H1 (cell line): ENCODE measurements around the gene PGA5. TPM values are rescaled to one million over a fixed set of nuclear protein-coding genes. Genes with fewer than 3 reads are reported as not detected.

ENCODE experiments used
- CBX8 ChIP-seq: fragments of 300-800, 300-1000 bp; sonication (generic); IDR thresholded peaks from 2 replicates; pipeline ENCODE4 v1.7.1; 2016; ENCODE audit warnings: low read depth, low read length, borderline replicate concordance
- CHD7 ChIP-seq: fragments of 300-600 bp; sonication (generic); IDR thresholded peaks from 2 replicates; pipeline ENCODE4 v1.7.1; 2012; ENCODE audit warnings: low read length, moderate library complexity, mild to moderate bottlenecking, inconsistent platforms; ENCODE audit not compliant: insufficient replicate concordance
- EZH2 ChIP-seq: fragments of 200-600 bp; sonication (generic); IDR thresholded peaks from 2 replicates; pipeline ENCODE4 v1.7.1; 2012; ENCODE audit warnings: low read depth, mild to moderate bottlenecking, moderate library complexity, low read length, inconsistent platforms; ENCODE audit not compliant: severe bottlenecking
- KDM5A ChIP-seq: fragments of 200-600 bp; IDR thresholded peaks from 2 replicates; pipeline ENCODE4 v1.7.1; 2012; ENCODE audit warnings: mild to moderate bottlenecking, low read length, inconsistent platforms, mixed read lengths
- RNF2 ChIP-seq: fragments of 200-900, 300-1000 bp; sonication (generic); IDR thresholded peaks from 2 replicates; pipeline ENCODE4 v1.7.1; 2016; ENCODE audit warnings: borderline replicate concordance, low read depth, mild to moderate bottlenecking, antibody characterized with exemption, low read length; ENCODE audit not compliant: poor library complexity, severe bottlenecking; ENCODE audit errors: missing control alignments
- SIRT6 ChIP-seq: IDR thresholded peaks from one replicate; pipeline ENCODE4 v1.7.1; 2012; ENCODE audit warnings: low read length, inconsistent platforms
- polyA plus RNA-seq, 7 experiments: library from polyadenylated mRNA; depleted of rRNA in 3 of 7; stranded (reverse) in 5 of 7; unstranded in 2 of 7; fragments of >200 nt in 5 of 7; fragments of 200-250 nt in 2 of 7; gene quantifications; 1 replicate in 5 of 7; 2 replicates in 1 of 7; 4 replicates in 1 of 7; pipeline versions ENCODE4 v1.2.1 to v1.2.3, GENCODE V29; 2011 to 2013; ENCODE audit warnings: missing spikeins in 2 of 7, mixed read lengths in 2 of 7
- total RNA-seq: library from RNA; stranded (reverse); fragmentation: NEBNext Ultra II Directional; extraction: Animal tissue kit (Norgen Biotek cat#: 25700); gene quantifications from 2 replicates; pipeline ENCODE4 v1.2.1, GENCODE V29; 2021
- TF ChIP-seq, protein P1 (sequence below), 3 experiments: IDR thresholded peaks; 1 replicate in 2 of 3; 2 replicates in 1 of 3; pipeline versions ENCODE4 v1.5.1 to v1.6.1; 2011; ENCODE audit warnings: low read length in 3 of 3, mild to moderate bottlenecking in 3 of 3, inconsistent platforms in 2 of 3, low read depth in 1 of 3, moderate library complexity in 1 of 3; ENCODE audit not compliant: insufficient read depth in 1 of 3; ENCODE audit errors: control extremely low read depth in 1 of 3

The PGA5 gene
- total and polyA plus RNA-seq, 2 of the 8 experiments (the other 6 are each of a cell fraction or from before 2014, with no cell fraction given): 0.67 to 2.0 TPM

- no peak for TF ChIP-seq CHD7
- no peak for TF ChIP-seq RNF2
- TF ChIP-seq SIRT6: no peak
- TF ChIP-seq KDM5A: no peak
- TF ChIP-seq CBX8: no peak
- TF ChIP-seq, protein P1, sequence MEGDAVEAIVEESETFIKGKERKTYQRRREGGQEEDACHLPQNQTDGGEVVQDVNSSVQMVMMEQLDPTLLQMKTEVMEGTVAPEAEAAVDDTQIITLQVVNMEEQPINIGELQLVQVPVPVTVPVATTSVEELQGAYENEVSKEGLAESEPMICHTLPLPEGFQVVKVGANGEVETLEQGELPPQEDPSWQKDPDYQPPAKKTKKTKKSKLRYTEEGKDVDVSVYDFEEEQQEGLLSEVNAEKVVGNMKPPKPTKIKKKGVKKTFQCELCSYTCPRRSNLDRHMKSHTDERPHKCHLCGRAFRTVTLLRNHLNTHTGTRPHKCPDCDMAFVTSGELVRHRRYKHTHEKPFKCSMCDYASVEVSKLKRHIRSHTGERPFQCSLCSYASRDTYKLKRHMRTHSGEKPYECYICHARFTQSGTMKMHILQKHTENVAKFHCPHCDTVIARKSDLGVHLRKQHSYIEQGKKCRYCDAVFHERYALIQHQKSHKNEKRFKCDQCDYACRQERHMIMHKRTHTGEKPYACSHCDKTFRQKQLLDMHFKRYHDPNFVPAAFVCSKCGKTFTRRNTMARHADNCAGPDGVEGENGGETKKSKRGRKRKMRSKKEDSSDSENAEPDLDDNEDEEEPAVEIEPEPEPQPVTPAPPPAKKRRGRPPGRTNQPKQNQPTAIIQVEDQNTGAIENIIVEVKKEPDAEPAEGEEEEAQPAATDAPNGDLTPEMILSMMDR (IDR thresholded peaks at IDR 0.05; ENCODE audit: control extremely low read depth in 1 of 3, insufficient read depth in 1 of 3, low read depth in 1 of 3, low read length in 3 of 3): no peak
- TF ChIP-seq EZH2: no peak
Measured at GRCh38 chr11:61268588-61269250, 27.7 kb downstream of the PGA5 start (continued).
